MCF 10A (cell line): ENCODE data around the gene FGGY. TPM values are rescaled to one million over a fixed set of nuclear protein-coding genes. Genes with fewer than 3 reads are reported as not detected.
A peak's percentile ranks its signal among the peaks of the same experiment; 100 is the strongest.

Experiments used
- BruUV-seq: library from RNA; stranded (reverse); fragments of 400-500 nt; replicated peaks from 2 replicates; lab custom pipeline; 2021; lab: Mats Ljungman, UMichigan
- CTCF ChIA-PET: fragments of 300-600 bp; sonication (Branson Sonifier 250); formaldehyde crosslinking; extraction: SDS; loops from one replicate; lab custom pipeline; 2021; ENCODE audit warnings: antibody characterized with exemption, inconsistent platforms; lab: Yijun Ruan, JAX
- POLR2A ChIA-PET: fragments of 300-600, 350-650 bp; sonication (Branson Sonifier 250); formaldehyde crosslinking; extraction: SDS; loops from one replicate; lab custom pipeline; 2020; ENCODE audit warnings: antibody characterized with exemption, inconsistent platforms; lab: Yijun Ruan, JAX
- DNase-seq: peaks from one replicate; pipeline ENCODE4 v3.0.0-alpha.2; 2018; ENCODE audit not compliant: unreplicated experiment
- H3K27ac Mint-ChIP-seq: one replicate; pipeline ENCODE4 v1.8.0; 2022; ENCODE audit warnings: mild to moderate bottlenecking, low read depth, mixed read lengths; ENCODE audit not compliant: unreplicated experiment
- H3K27me3 Mint-ChIP-seq: one replicate; pipeline ENCODE4 v1.8.0; 2022; ENCODE audit warnings: mixed read lengths; ENCODE audit not compliant: insufficient read depth, unreplicated experiment
- H3K36me3 Mint-ChIP-seq: one replicate; pipeline ENCODE4 v1.8.0; 2022; ENCODE audit warnings: mild to moderate bottlenecking, moderate library complexity, mixed read lengths; ENCODE audit not compliant: insufficient read depth, unreplicated experiment
- H3K4me1 Mint-ChIP-seq: one replicate; pipeline ENCODE4 v1.8.0; 2022; ENCODE audit warnings: mixed read lengths; ENCODE audit not compliant: insufficient read depth, unreplicated experiment
- H3K4me3 Mint-ChIP-seq: one replicate; pipeline ENCODE4 v1.8.0; 2022; ENCODE audit warnings: mild to moderate bottlenecking, moderate library complexity, mixed read lengths; ENCODE audit not compliant: unreplicated experiment
- H3K9me3 Mint-ChIP-seq: one replicate; pipeline ENCODE4 v1.8.0; 2022; ENCODE audit warnings: mixed read lengths; ENCODE audit not compliant: unreplicated experiment
- intact Hi-C: fragments of 100-400 bp; cut with micrococcal nuclease; formaldehyde crosslinking; loops from 2 replicates; pipeline ENCODE4 v1.14.1; 2022
- total RNA-seq: library from RNA; stranded (reverse); gene quantifications from 2 replicates; pipeline ENCODE4 v1.2.3, GENCODE V29; 2022
- TF ChIP-seq, protein P1 (sequence below): fragments of 200-600 bp; IDR thresholded peaks from one replicate; pipeline ENCODE4 v1.8.0; 2022; ENCODE audit warnings: antibody characterized with exemption, mild to moderate bottlenecking; ENCODE audit not compliant: unreplicated experiment

The FGGY gene
- total RNA-seq, 1 experiment from 2014 or later: 10.6 TPM

DNA sequence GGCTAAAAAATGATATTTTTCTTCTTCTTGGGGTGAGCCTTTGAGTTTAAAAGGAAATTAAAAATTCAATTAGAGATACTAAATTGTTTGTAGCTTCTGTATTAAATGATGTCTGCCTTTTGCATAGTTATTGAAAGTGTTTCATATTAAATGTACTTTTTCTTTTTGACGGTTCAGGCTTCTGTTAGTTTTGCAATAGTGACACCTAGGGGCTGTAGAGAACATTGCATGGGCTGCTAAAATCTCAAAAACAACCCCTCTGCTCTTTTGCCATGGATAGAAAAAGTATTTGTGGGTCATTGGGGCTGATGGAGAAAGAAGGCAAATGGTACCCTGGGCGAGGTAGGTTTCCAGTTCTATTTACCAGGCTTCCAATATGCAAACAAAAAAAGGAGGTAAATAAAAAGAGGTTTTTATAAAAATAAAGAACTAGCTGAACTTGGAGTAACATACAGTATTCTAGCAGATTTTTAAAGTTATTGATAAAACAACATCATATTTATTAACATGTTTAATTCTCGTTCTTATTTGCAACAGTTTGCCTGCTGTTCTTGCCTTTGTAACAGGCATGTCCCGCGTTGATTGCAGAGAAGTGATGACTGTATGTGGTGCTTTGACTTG lies 402.4 kb downstream of the FGGY start:
- ChIA-PET POLR2A (interaction anchor here (0.6 to 2.7 kb wide), 20 partner anchors 9 to 972 kb away, joined by 3 to 26 read pairs (median 4); partner anchors contain the start of genes FGGY and JUN), CTCF (interaction anchor here (0.6 to 3.1 kb wide), 93 partner anchors 9 to 993 kb away, joined by 3 to 19 read pairs (median 4); partner anchors contain the start of gene JUN)
- H3K4me3 Mint-ChIP-seq: no peak overlapping the region
- peak; percentile 59 for DNase-seq
- TF ChIP-seq, protein P1, sequence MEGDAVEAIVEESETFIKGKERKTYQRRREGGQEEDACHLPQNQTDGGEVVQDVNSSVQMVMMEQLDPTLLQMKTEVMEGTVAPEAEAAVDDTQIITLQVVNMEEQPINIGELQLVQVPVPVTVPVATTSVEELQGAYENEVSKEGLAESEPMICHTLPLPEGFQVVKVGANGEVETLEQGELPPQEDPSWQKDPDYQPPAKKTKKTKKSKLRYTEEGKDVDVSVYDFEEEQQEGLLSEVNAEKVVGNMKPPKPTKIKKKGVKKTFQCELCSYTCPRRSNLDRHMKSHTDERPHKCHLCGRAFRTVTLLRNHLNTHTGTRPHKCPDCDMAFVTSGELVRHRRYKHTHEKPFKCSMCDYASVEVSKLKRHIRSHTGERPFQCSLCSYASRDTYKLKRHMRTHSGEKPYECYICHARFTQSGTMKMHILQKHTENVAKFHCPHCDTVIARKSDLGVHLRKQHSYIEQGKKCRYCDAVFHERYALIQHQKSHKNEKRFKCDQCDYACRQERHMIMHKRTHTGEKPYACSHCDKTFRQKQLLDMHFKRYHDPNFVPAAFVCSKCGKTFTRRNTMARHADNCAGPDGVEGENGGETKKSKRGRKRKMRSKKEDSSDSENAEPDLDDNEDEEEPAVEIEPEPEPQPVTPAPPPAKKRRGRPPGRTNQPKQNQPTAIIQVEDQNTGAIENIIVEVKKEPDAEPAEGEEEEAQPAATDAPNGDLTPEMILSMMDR: peak; percentile 76
- intact Hi-C loops: loop anchor here (1.0 to 10.0 kb wide), 6 partner anchors 59 to 959 kb away; partner anchors contain the start of gene FGGY
- no TSS peak for BruUV-seq
- H3K4me1 Mint-ChIP-seq: peaks cover 24% of the 10 kb centered on the region
- peak overlapping the region; percentile 57 for H3K27ac Mint-ChIP-seq
- H3K36me3 Mint-ChIP-seq: no peaks in the 10 kb centered on the region
- H3K9me3 Mint-ChIP-seq: no peaks in the 10 kb centered on the region
- no peaks in the 10 kb centered on the region for H3K27me3 Mint-ChIP-seq

DNA sequence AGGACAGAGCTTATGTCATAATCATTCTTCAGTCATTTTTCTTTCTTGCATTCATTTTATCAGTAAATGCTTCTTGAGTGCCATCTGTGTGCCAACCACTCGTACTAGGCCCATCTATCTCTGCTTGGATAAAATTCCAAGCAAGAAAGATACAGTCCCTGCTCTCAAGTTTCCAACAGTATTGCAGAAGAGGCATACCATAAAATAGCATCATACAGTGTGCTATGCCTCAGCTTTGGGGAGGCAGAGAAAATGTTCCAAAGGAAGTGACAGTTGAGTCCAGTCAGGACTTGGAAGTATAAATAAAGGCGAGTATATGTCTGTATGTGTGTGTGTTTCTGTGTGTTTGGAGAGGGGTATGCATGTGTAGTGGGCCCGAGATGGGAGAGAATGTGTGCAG lies 404.5 kb downstream of the FGGY start:
- BruUV-seq: no TSS peak
- peak overlapping the region; percentile 26 for H3K27ac Mint-ChIP-seq
- ChIA-PET CTCF (interaction anchor here (0.6 to 3.6 kb wide), 8 partner anchors 11 to 986 kb away, joined by 3 to 21 read pairs (median 4); no protein-coding TSS in a partner anchor), POLR2A (interaction anchor here (0.7 to 1.9 kb wide), 2 partner anchors 59 to 920 kb away, joined by 3 to 5 read pairs; no protein-coding TSS in a partner anchor)
- no peaks in the 10 kb centered on the region for H3K9me3 Mint-ChIP-seq
- intact Hi-C loops: no loop called here
- no peak overlapping the region for H3K4me3 Mint-ChIP-seq
- H3K36me3 Mint-ChIP-seq: no peaks in the 10 kb centered on the region
- no peaks in the 10 kb centered on the region for H3K27me3 Mint-ChIP-seq
- TF ChIP-seq, protein P1: no peak
- H3K4me1 Mint-ChIP-seq: peaks cover 38% of the 10 kb centered on the region
- DNase-seq: no peak

DNA sequence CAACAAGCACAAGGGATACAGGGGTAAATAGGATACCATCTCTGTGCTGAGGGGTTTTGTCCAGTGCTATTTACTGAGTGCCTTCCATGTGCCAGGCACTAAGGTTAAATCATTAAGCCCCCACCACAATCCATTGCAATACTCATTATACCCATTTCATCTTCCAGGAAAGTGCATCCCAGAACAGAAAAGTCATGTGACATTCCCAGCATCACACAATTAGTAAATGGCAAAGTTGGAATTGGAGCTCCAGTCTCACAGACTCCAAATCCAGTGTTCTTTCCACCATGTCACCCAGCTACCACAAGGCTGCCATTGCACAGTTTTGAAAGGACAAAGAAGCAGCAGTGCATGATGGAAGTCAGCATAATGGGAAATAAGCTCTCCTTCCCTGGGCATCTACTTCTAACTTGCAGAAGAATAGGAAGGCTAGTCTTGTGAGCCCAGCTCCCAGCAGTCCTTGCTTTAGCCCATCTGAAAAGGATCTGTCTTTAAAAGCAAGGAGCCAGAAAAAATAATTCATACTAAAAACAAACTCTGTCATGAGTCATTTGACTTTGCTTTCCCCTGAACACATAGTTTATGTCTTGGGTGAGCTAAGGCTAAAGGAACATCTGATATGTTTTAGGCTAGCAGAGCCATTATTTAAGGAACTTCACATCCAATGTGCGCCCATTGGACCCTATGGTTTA lies 406.5 kb downstream of the FGGY start:
- intact Hi-C loops: no loop called here
- ChIA-PET CTCF (interaction anchor here (0.6 to 3.6 kb wide), 7 partner anchors 28 to 964 kb away, joined by 3 to 21 read pairs (median 3); no protein-coding TSS in a partner anchor), POLR2A (interaction anchor here (1.1 to 6.4 kb wide), 5 partner anchors 47 to 924 kb away, joined by 3 to 42 read pairs (median 5); partner anchors contain the start of gene JUN)
- BruUV-seq: no TSS peak
- Mint-ChIP-seq H3K27ac (peak overlapping the region; percentile 71), H3K9me3 (no peaks in the 10 kb centered on the region), H3K27me3 (no peaks in the 10 kb centered on the region), H3K4me3 (no peak overlapping the region), H3K4me1 (peaks cover 55% of the 10 kb centered on the region), H3K36me3 (no peaks in the 10 kb centered on the region)
- DNase-seq: peak; percentile 6
- TF ChIP-seq, protein P1: no peak
